GM19467 (cell line): ENCODE measurements around the gene MOCS3.
"Not testable (repeated sequence)": the region's sequence is repeated elsewhere in the genome, so short reads cannot be mapped to it uniquely, and the experiment has no call there.

Experiments
- ATAC-seq: cut with Tn5 transposase; IDR thresholded peaks from one replicate; pipeline ENCODE4 v1.9.1; 2021; ENCODE audit warnings: mild to moderate bottlenecking, moderate library complexity; ENCODE audit not compliant: unreplicated experiment

MOCS3 gene

DNA sequence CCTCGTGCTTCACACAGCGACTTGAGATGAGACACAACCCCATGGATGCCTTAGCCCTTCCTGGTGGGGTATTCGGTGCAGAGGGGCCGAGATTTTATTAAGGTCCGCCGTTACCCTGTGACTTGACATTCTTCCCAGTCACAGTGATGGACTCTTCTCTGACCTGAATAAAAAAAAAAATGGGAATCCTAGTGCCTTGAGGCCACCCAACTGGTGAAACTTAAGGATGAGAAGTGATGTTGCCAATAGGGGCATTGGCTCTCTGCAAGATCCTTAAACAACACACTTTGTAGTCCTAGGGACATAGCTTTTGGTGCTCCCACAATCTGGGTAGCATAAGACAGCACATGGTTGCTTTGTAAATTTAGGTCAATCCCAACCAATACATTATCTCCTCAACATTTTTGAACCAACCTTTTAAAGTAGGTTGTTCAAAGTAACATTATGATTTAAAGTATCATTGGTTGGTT lies 26.6 kb upstream of the MOCS3 start:
- ATAC-seq: no peak

DNA sequence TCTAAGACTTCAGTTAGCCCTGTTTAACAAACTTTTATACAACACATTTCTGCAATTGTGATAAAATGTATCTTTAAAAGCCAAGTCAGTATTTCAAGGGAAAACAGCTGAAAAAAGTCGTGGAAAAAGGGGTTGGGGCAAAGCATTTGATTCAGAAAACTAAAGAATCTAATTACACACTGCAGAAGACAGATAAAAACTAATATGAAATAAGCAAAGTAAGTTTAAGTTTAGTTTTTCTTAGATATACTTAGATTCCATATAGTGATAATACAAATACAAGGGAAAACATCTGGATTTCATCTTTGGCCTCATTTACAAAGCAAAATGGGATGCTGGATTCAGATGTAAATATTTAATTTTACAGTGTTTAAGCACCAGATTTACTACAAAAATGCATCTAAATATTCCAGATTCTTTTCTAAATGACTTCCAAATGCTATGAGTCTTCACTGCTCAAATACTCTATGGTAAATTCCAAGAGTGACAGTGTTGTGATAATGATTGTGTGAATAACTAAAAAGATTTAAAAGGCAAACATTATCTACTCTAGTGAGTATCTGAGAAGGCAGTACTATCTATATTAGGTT lies 25.8 kb upstream of the MOCS3 start:
- no peak for ATAC-seq

DNA sequence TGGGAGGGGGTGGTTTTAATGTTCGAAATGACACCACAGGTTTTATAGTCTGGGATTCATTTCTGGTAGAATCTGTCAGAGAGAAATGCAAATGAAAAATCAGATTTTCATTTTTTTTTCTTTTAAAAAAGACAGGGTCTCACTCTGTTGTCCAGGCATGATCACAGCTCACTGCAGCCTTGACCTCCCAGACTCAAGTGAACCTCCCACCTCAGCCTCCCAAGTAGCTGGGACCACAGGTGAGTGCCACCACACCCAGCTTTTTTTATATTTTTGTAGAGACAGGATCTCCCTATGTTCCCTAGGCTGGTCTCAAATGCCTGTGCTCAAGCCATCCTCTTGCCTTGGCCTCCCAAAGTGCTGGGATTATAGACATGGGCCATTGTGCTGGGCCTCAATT lies 25.0 kb upstream of the MOCS3 start:
- no peak for ATAC-seq

DNA sequence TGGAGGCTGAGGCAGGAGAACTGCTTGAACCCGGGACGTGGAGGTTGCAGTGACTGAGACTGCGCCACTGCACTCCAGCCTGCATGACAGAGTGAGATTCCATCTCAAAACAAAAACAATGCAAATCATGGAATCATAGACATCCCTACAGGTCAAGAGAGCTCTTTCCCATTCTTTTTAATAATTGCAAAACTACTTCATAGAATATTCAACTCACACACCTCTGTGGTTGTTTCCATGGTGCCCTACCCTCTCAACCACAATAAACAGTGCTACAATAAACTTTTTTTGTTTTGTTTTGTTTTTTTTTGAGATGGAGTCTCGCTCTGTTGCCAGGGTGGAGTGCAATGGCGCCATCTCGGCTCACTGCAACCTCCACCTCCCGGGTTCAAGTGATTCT lies 15.5 kb upstream of the MOCS3 start:
- no peak for ATAC-seq

- no peak for ATAC-seq
Measured at GRCh38 chr20:50948132-50948785, 10.4 kb upstream of the MOCS3 start.

GRCh38 chr20:50953196-50953595 lies 5.4 kb upstream of the MOCS3 start:
- no peak for ATAC-seq

DNA sequence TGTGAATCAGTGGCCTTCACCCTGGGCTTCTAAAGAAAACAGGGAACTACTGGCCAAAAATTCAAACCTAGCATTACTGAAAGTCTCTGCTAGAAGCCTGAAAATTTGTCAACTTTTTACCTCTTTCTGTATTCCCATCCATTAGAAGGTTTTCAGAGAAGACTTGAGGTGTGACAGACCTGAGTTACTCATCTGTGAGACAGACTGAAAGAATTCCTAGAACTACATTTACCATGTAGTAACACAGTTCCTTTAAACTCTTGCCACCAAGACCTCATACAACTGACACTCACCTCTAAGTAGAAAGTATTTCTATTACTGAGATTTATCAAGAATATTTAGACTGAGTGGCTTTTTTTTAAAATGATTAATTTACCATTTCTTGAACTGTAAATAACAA lies 4.8 kb upstream of the MOCS3 start:
- ATAC-seq: no peak

DNA sequence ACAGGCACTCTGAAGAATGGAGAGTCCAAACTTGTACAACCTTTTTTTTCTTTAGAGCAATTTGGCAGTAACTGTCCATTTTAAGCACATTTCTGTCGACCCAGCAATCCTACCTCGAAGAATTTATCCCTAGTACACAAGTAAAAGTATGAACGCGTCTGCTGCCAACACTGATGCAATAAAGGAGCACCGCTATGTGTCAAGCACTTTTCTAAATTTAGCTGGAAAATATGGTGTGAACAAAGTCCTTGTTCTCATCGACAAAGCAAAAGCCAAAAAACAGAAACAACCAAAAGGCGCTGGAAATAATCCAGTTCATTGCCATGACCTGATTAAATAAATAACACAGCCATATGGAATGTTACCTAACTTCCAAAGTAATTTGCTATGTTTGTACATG lies 1.3 kb upstream of the MOCS3 start:
- ATAC-seq: no peak

DNA sequence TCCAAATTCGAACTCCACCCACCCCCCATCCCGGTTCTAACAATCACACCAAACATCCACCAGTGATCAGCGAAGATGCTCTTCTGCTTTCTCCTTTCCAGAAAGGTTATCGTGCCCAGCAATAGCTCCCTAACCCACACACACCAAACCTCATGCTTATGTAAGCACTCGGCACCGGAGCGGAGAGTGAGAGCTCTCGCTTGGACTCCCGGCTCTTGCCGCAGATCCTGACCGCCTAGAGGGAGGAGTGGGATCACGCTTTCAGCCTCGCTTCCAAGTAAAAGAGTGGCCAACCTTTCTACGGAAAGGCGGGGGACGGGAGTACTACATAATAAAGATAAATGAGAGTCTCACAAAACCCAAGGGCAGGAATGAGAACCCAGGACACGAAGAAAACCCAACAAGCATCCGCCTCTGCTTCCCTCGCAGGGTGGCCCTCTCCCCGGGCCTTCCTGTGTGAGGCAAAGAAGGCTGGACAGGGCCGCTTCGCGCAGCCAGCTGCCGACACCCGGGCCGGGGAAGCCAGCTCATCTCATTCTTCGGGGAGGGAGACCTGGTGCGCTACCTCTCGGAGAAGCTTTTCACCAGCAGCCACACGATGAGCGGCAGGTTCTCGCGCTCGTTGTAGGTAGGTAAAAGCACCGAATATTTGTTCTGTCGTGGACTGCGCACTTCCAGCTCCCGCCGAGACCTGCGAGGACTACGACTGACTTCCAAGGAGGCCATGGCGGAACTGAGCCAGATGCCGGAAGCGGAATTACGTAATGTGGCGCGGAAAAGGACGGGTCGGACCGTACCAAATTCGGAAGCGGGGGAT lies 612 bp upstream of the MOCS3 start, which contains the start of gene DPM1:
Gene DPM1, minus strand, starts transcription at position 735 of the 817 bp plus-strand sequence. Its CDS starts 9 bp downstream, at position 726.
- ATAC-seq: peak; percentile 67

DNA sequence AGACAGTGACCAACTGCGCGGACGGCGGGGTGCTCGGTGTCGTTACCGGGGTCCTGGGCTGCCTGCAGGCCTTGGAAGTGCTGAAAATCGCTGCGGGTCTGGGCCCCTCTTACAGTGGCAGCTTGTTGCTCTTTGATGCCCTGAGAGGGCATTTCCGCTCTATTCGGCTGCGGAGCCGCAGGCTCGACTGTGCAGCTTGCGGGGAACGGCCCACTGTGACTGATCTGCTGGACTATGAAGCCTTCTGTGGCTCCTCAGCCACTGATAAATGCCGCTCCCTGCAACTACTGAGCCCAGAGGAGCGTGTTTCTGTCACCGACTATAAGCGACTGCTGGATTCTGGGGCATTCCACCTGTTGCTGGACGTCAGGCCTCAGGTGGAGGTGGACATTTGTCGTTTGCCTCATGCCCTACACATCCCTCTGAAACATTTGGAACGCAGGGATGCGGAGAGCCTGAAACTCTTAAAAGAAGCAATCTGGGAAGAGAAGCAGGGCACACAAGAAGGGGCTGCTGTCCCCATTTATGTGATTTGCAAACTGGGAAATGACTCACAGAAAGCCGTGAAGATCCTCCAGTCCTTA lies 1.0 kb downstream of the MOCS3 start:
- ATAC-seq: no peak

DNA sequence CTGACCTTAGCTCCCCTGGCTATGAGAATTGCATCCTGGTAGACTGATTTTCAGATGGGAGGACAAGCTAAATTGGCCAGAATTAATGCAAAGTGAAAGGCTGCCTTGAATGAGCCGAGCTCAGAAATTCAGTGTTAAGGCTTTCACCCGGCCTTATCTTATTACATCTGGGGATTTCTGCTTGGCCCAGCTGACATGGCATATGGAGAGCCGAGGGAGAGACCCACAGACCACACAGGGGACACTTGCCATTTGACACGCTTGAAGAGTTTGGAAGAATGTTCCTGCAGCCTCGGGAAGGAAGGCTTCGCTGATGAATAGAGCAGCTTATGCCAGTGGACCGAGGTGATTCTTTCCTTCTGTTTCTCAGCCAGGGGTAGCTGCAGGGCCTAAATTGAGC lies 9.0 kb downstream of the MOCS3 start:
- no peak for ATAC-seq

DNA sequence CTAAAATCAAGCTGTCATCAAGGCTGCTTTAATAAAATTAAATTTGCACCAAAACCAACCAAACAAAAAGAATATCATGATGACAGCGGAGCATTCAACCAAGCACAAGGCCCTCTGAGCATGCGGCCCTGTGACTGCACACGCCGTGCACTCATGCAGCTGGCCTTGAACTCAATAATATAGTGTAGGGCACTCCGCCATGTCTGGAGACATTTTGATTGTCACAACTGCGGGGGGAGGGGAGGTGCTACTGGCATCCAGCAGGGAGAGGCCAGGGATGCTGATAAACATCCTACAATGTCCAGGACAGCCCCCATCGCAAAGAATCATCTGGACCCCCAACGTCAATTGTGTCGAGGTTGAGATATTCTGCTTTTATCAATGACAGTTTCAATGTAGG lies 9.7 kb downstream of the MOCS3 start:
- ATAC-seq: no peak

- no peak for ATAC-seq
Measured at GRCh38 chr20:50969435-50969834, 10.8 kb downstream of the MOCS3 start.

DNA sequence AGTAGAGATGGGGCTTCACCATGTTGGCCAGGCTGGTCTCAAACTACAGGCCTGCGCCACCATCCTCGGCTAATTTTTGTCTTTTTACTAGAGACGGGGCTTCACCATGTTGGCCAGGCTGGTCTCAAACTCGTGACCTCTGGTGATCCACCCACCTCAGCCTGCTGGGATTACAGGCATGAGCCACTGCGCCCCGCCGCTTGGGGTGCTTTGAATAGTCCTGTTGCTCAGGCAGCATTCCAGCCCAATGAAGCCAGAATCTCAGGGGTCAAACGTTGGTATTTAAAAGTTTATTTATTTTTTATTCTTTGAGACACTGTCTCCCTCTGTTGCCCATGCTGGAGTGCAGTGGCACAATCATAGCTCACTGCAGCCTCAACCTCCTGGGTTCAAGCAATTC lies 11.3 kb downstream of the MOCS3 start:
- ATAC-seq: no peak

DNA sequence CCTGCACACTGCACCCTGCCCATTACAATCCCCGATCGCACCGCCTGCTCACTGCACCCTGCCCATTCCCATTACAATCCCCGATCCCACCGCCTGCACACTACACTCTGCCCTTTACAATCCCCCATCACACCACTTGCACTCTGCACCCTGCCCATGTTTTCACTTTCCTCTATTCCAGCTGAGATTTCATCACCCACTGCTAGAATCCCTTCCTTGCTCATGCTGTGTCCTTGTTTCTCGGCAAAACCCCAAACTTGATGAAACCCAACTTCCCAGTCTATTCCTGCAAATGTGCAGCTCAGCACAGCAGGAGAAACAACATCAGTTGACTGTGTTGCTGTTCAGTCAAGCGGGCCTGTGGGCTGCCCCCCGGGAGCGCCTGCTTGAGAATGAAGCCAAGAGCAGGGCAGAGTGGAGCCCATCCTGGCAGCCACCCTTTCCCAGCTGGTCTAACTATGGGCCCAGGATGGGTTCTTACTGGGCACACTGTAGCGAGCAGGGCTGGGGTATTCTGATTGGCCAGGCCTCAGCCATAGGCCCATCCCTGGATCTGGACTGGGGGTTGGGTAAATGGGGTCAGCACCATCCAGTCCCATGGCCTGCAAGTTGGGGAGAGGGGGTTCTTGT lies 17.2 kb downstream of the MOCS3 start:
- ATAC-seq: no peak

- ATAC-seq: no peak
Measured at GRCh38 chr20:50977066-50978021, 18.7 kb downstream of the MOCS3 start.

GRCh38 chr20:50978533-50978932 lies 19.9 kb downstream of the MOCS3 start:
- not testable (repeated sequence) for ATAC-seq

GRCh38 chr20:50980071-50980681 lies 21.6 kb downstream of the MOCS3 start:
- no peak for ATAC-seq
